ENCODE results near the gene LETM1. TPM values are rescaled to one million over a fixed set of nuclear protein-coding genes. Genes with fewer than 3 reads are reported as not detected.

LETM1 gene
- total RNA-seq, 1 donor from 2014 or later: 64.3 TPM

GRCh38 chr4:1799387-1800375, 56.3 kb downstream of the LETM1 start:
- no peak overlapping the region for H3K27ac Mint-ChIP-seq
- H3K27me3 Mint-ChIP-seq: no peaks in the 10 kb centered on the region
- H3K4me1 Mint-ChIP-seq (ENCODE audit: unreplicated experiment): no peaks in the 10 kb centered on the region
- H3K36me3 Mint-ChIP-seq: no peaks in the 10 kb centered on the region
- no peak overlapping the region for H3K4me3 Mint-ChIP-seq
- no peaks in the 10 kb centered on the region for H3K9me3 Mint-ChIP-seq
- TF ChIP-seq CTCF (conservative IDR thresholded peaks at IDR 0.05): no peak
- DNase-seq (ENCODE audit: extremely low spot score, unreplicated experiment): no peak

GRCh38 chr4:1798580-1799386, 57.2 kb downstream of the LETM1 start:
- H3K27ac Mint-ChIP-seq: no peak overlapping the region
- H3K4me3 Mint-ChIP-seq: no peak overlapping the region
- TF ChIP-seq CTCF (conservative IDR thresholded peaks at IDR 0.05): no peak
- H3K36me3 Mint-ChIP-seq: no peaks in the 10 kb centered on the region
- no peaks in the 10 kb centered on the region for H3K9me3 Mint-ChIP-seq
- H3K27me3 Mint-ChIP-seq: no peaks in the 10 kb centered on the region
- no peaks in the 10 kb centered on the region for H3K4me1 Mint-ChIP-seq (ENCODE audit: unreplicated experiment)
- no peak for DNase-seq (ENCODE audit: extremely low spot score, unreplicated experiment)

- no peaks in the 10 kb centered on the region for H3K36me3 Mint-ChIP-seq
Measured at GRCh38 chr4:1797861-1798579, 57.9 kb downstream of the LETM1 start.

GRCh38 chr4:1797298-1797860, 58.6 kb downstream of the LETM1 start:
- H3K36me3 Mint-ChIP-seq: no peaks in the 10 kb centered on the region
- H3K27me3 Mint-ChIP-seq: no peaks in the 10 kb centered on the region
- no peak overlapping the region for H3K4me3 Mint-ChIP-seq
- no peaks in the 10 kb centered on the region for H3K4me1 Mint-ChIP-seq (ENCODE audit: unreplicated experiment)
- TF ChIP-seq CTCF (conservative IDR thresholded peaks at IDR 0.05): no peak
- no peaks in the 10 kb centered on the region for H3K9me3 Mint-ChIP-seq
- no peak for DNase-seq (ENCODE audit: extremely low spot score, unreplicated experiment)
- no peak overlapping the region for H3K27ac Mint-ChIP-seq

More at GRCh38 chr4:1797861-1798579, 57.9 kb downstream of the LETM1 start:
- no peak for TF ChIP-seq CTCF (conservative IDR thresholded peaks at IDR 0.05)
- H3K4me3 Mint-ChIP-seq: no peak overlapping the region
- no peak for DNase-seq (ENCODE audit: extremely low spot score, unreplicated experiment)
- no peaks in the 10 kb centered on the region for H3K4me1 Mint-ChIP-seq (ENCODE audit: unreplicated experiment)
- H3K27ac Mint-ChIP-seq: no peak overlapping the region
- H3K27me3 Mint-ChIP-seq: no peaks in the 10 kb centered on the region
- H3K9me3 Mint-ChIP-seq: no peaks in the 10 kb centered on the region
